Activated gamma-delta T cell treated with anti-CD3 and anti-CD28 coated beads, Interleukin-2, amount 50 U/mL, for 16 hours (primary cell): Measurements from ENCODE around the gene RNF167.

ENCODE experiments used
- DNase-seq: peaks from one replicate; pipeline ENCODE4 v3.0.0-alpha.2; 2020; ENCODE audit warnings: low read depth

The RNF167 gene

GRCh38 chr17:4953451-4953961, 13.4 kb downstream of the RNF167 start:
- DNase-seq = no peak

- DNase-seq = no peak
Observed at GRCh38 chr17:4955091-4955490, 15.0 kb downstream of the RNF167 start.

DNA sequence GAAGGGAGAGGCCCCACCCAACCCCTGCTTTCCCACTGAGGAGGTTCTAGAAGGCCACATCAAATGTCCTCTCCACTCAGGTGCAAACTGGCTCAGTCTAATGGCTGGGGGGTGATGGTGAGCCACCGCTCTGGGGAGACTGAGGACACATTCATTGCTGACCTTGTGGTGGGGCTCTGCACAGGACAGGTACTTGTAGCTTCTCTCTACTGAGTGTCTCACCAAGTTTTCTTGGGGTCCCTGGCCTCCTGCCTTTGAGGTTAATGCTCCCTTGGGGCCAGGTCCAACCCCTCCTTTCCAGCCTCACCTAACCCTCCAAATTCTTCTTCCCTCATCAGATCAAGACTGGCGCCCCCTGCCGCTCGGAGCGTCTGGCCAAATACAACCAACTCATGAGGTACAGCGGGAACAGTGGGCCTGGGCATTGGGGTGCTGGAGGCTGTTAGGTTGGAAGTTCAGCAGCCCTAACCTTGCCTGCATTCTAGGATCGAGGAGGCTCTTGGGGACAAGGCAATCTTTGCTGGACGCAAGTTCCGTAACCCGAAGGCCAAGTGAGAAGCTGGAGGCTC, 16.5 kb downstream of the RNF167 start:
- no peak for DNase-seq

GRCh38 chr17:4958102-4958501, 18.0 kb downstream of the RNF167 start:
- no peak for DNase-seq

DNA sequence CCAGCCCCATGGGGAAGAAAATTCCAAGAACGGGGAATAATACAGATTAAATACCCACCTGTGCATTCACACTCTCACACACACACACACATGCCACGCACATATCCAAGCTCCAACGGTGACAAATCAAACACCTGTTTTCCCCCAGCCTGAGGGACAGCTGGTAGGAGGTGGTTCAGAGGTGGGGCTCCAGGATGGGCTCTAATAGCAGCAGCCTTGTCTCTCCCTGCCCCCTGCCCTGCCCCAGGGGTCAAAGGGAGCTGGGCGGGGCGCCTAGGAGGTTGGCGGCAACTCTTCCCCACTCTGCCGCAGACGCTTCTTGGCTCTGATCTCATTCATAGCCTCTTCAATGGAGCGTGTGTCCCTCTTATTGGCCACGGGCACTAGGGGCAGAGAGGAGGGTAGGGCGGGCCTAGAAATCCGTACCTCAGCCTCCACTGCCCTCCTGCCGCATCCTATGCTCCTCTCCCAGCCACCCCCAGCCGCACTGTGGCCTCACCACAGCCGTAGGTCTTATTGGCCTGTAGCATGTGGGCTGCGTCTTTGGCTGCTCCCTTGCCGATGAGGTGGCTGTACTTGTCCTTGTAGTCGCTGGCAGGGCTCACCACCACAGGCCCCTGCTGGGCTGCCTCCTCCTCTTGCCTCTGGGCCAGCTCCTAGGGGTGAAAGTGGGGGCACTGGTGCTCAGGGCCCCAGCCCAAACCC, 19.3 kb downstream of the RNF167 start:
- DNase-seq = no peak

GRCh38 chr17:4960279-4960922, 20.3 kb downstream of the RNF167 start:
- DNase-seq = no peak

DNA sequence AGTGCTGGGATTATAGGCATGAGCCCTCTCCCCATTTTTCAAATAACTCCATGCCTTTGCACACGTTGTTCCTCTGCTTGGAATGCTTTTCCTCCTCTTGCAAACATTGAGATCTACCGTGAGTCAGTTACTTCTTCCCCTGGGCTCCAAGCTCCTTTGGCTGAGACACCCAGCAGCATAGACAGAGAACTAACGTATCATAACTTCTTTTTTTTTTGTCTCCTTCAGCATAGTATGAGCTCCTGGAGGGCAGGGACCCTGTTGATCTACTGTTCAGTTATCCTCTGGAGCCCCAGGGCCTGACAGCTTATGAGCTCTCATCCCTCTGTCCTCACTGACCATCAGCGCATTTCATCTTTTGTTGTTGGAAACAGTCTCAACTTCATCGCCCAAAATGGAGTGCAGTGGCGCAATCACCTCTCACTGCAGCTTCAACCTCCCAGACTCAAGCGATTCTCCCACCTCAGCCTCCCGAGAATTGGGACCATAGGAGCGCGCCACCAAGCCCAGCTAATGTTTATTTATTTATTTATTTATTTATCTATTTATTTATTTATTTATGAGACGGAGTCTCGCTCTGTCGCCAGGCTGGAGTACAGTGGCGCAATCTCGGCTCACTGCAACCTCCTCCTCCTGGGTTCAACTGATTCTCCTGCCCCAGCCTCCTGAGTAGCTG, 25.4 kb downstream of the RNF167 start:
- DNase-seq = no peak

GRCh38 chr17:4966844-4967538, 26.9 kb downstream of the RNF167 start:
- peak; percentile 90 for DNase-seq

DNA sequence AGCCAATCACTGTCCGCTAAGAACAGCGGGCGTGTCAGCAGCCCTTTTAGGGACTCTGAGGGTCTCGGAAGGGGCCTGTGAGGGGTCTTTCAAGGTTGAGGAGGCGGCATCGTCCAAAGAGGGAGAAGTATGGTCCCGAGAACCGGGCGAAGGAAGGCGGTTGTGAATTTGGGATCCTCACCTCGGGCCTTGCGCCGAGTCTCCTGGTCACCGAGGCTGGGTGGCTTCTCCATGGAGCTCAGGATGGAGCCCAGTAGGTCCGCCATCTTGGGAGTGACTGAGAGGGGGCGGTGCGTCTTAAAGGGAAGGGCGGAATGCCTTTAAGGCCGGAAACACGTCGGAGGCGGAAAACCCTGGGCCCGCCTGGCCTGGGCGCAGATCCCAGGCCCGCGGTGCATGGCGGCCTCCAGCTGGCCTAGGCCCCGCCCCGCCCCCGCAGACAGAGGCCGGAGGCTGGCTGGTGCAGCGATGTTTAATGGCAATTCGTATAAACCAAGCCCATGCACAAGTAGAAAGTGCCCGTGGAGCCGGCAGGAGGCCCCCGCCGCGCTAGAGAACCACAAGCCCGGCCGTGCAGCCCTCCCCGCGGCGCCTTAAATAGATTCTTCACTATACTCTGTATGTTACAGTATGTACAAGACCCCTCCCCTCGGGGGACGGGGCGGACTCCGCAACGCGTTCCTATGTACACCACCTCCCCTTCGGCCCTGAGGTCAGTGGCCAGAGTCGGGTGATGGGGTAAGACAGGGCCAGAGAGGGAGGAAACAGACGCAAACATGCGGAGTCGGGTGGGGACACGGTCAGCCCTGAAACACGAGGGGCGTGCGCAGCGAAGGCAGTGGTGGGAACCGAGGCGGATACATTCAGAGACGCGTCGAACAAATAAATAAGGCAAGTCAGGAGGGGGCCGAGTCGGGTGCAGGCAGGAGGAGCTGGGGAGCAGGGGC, 27.7 kb downstream of the RNF167 start, which contains the start of gene SPAG7:
TSS of gene SPAG7 (minus strand) at position 279 of the 947 bp plus-strand sequence. CDS start at position 266, 13 bp downstream.
- peak; percentile 91 for DNase-seq

GRCh38 chr17:4968486-4969046, 28.5 kb downstream of the RNF167 start:
- DNase-seq = no peak

DNA sequence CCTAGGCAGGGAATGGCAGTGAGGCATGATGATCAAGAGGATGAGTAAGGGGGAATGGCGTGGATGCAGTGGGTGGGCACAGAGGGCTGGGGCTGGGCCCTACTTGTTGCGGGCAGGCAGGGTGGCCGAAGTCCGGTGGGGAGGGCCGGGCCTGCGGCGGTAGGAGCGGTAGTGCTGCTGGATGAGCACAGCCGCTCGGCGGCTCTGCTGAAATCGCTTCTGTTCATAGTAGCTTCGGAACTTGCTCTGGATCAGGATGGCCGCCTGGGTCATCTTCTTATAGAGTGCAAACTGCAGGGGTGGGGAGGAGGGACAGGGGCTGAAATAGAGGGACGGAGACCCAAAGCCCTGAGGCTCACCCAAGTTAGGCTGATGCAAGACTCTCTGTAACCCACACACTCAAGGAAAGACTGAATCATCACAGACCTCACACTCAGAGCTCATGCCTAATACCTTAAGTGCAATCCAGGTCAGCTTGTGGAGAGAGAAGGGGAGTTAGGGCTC, 29.0 kb downstream of the RNF167 start:
- peak; percentile 22 for DNase-seq

DNA sequence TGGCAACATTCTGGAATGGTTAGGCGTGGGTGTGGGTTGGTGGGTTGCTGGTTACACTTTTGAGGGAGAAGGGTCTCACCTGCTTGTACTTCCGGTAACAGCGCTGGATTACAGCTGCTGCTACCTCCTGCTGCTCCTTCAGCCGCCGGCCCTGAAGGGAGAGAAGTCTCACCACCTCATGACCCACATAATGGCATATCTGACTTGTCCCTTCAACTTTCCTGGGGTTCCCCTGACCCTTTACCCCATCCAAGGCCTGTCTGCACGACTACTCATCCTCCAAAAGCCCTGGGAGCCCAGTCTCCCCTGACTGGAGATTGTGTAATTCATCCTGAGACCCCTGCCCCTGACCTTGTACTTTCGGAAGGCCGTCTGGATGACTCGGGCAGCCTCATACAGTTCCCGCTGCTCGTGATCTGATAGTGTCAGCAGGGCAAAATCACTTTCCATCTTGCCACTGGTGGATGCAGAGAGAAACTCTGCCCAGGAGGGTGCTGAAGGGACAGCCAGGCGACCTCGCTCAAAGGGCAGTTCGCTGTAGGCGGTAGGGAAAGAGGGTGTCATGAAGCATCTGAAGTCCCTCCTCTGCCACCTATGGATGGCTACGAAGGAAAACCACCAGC, 29.6 kb downstream of the RNF167 start:
- no peak for DNase-seq

DNA sequence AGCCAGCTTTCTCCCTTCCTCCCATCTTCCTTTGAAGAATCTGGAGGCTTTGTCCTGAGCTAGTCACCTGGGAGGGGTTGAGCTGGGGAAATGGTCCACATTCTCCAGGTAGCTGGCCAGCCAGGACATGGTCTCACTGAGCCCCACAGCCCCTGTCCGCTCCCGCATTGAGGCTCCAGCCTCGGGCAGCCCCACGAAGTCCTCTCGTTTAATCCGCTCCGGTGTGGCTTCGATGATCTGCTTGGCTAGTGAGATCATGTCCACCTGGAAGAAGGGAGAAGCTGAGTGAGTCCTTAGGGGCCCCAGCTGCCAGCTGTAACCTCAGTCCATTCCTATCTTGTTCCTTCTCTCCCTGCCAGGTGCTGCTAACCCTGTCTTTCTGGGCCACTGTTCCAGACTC, 30.2 kb downstream of the RNF167 start:
- DNase-seq = no peak

- no peak for DNase-seq
Observed at GRCh38 chr17:4971826-4972225, 31.8 kb downstream of the RNF167 start.

GRCh38 chr17:4972322-4972721, 32.3 kb downstream of the RNF167 start:
- DNase-seq = no peak

GRCh38 chr17:4972752-4973151, 32.7 kb downstream of the RNF167 start:
- DNase-seq = no peak

DNA sequence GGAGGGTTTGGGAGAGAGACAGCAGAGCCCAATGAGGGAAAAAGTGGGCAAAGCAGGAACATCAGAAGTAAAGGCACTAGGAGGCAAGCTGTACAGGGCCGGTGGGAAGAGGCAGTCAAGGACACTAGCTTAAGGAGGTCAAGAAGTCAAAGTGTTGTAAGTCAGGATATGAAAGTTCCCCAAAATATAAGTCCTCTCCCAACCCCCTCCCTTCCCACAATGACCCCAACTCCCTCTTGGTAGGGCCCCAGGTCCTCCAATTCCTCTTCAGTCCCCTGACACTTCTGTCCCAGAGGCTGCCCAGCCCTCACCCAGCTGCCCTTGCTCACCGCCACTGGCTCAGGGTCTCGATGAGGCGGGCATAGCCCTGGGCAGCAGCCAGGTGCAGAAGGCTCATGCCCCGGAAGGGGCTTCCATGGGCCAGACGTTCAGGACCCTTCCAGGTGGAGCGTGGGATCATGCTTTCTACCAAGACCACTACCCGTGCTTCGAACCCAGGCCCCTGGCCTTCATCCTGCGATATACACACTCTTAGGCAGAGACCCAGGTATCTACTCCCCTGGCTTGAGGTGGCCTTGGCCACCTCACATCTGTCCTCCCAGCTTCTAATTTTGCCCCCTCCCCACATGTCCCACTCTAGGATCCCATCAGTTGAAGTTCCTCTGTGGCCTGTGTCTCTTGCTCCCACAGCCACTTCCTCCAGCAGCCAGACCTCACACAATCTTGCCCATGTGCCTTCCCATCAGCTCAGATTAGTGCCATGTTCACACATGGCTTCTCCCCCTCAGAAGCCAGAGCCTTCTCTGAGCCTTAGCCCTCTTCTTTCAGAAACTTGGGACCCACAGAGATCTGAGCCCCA, 33.4 kb downstream of the RNF167 start:
- DNase-seq = no peak

GRCh38 chr17:4974115-4974670, 34.1 kb downstream of the RNF167 start:
- DNase-seq = no peak

DNA sequence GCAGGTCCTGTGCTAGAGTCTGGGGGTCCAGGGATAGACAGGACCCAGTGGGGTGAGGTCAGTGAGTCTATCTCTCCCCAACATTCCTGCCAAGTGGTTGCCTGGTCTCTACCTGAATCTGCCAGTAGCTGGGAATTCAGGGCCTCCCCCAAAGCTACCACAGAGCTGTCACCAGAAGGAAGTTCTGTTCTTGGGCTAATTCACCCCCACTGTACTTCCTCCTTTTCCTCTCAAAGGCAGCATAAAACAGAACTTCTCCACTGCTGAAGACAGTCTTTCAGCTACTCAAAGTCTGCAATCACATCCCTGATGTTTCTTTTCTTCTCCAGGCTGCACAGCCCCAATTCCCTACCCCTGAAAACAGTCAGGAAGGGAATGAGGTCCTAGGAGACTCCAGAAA, 38.7 kb downstream of the RNF167 start:
- DNase-seq = no peak
